Heart right ventricle (tissue), 16 donors: ENCODE results near the gene SCLT1. TPM values are rescaled to one million over a fixed set of nuclear protein-coding genes. Genes with fewer than 3 reads are reported as not detected.
"Not testable (repeated sequence)": the region's sequence is repeated elsewhere in the genome, so short reads cannot be mapped to it uniquely, and the experiment has no call there.

Experiments
- ATAC-seq, 8 donors: fragments of 200-7000 bp; cut with Tn5 transposase; one replicate each; pipeline ENCODE4 v1.9.1; 2020; ENCODE audit warnings: mild to moderate bottlenecking in 8 of 8, moderate library complexity in 8 of 8, moderate number of reproducible peaks in 1 of 8
- DNase-seq, 2 donors: peaks; one replicate each; pipeline ENCODE4 v3.0.0-alpha.2; 2020
- H3K27ac ChIP-seq, 10 donors: fragments of 200-600 bp; sonication (generic) in 2 of 10; one replicate each; pipeline versions ENCODE4 v1.5.0 to v1.8.0; 2020 to 2022; ENCODE audit warnings: mild to moderate bottlenecking in 3 of 10
- H3K27me3 ChIP-seq, 7 donors: fragments of 200-600 bp; one replicate each; pipeline ENCODE4 v1.8.0; 2021 to 2022; ENCODE audit warnings: mild to moderate bottlenecking in 2 of 7
- H3K36me3 ChIP-seq, 9 donors: fragments of 200-600 bp; sonication (generic) in 1 of 9; one replicate each; pipeline versions ENCODE4 v1.5.0 to v1.8.0; 2020 to 2022; ENCODE audit warnings: mild to moderate bottlenecking in 2 of 9
- H3K4me1 ChIP-seq, 9 donors: fragments of 200-600 bp; sonication (generic) in 1 of 9; one replicate each; pipeline versions ENCODE4 v1.5.0 to v1.8.0; 2020 to 2022; ENCODE audit warnings: mild to moderate bottlenecking in 4 of 9
- H3K4me3 ChIP-seq, 10 donors: fragments of 200-600 bp; sonication (generic) in 2 of 10; one replicate each; pipeline versions ENCODE4 v1.5.0 to v1.8.0; 2020 to 2022; ENCODE audit warnings: mild to moderate bottlenecking in 7 of 10, moderate library complexity in 2 of 10
- H3K9me3 ChIP-seq, 11 donors: fragments of 200-600 bp in 10 of 11; sonication (generic) in 2 of 11; one replicate each; pipeline versions ENCODE4 v1.5.0 to v1.8.0; 2013 to 2022; ENCODE audit warnings: mild to moderate bottlenecking in 2 of 11, control low read depth in 1 of 11, moderate library complexity in 1 of 11
- WGBS, 2 donors: extraction: QIAGEN DNeasy Blood & Tissue Kit; methylation state at CpG; one replicate each; pipeline ENCODE4 v1.1.7; 2013; ENCODE audit warnings: inconsistent platforms in 1 of 2; 5-methylcytosine and 5-hydroxymethylcytosine counted together
- intact Hi-C, 10 donors: fragments of 100-400 bp; cut with DNase I; formaldehyde crosslinking; loops; one replicate each; pipeline versions ENCODE4 v1.11.1 to v1.14.2; 2022
- polyA plus RNA-seq, 2 donors: library from polyadenylated mRNA; stranded (reverse); fragments of 200-250 nt; gene quantifications; one replicate each; pipeline ENCODE4 v1.2.3, GENCODE V29; 2013
- total RNA-seq, 10 donors: library from RNA; stranded (reverse); fragmentation: NEBNext Ultra II Directional in 3 of 10; extraction: Animal tissue kit (Norgen Biotek cat#: 25700) in 3 of 10; gene quantifications; one replicate each; pipeline versions ENCODE4 v1.2.1 to v1.2.4, GENCODE V29; 2021 to 2023
- TF ChIP-seq, protein P1 (sequence below), 9 donors: fragments of 200-600 bp; sonication (generic) in 2 of 9; IDR thresholded peaks; one replicate each; pipeline versions ENCODE4 v1.5.0 to v1.8.0; 2021 to 2022; ENCODE audit warnings: antibody characterized with exemption in 9 of 9, mild to moderate bottlenecking in 5 of 9, moderate library complexity in 1 of 9
- donor health status: Arrhythmogenic right ventricular cardiomyopathy.
- donor health status: ischemic (EF 13 %, LVEDD 7.1; RV severe dilation, severe dysfunction).
- donor health status: healthy with polysubstance abuse.
- donor health status: DM: no; HTN: yes; CAD: no.
- donor health status: DM: no; HTN: no; CAD: no.
- donor health status: ischemic (EF 25% LVEDD 6.9; RV normal size, moderate dysfunction).
- donor health status: ischemic (EF 25% LVEDD 5.7; RV mildly dilated, moderate dysfunction).
- donor health status: healthy.
- donor health status: DM: yes; HTN: yes; CAD: no.
- donor health status: Ischemic cardiomyopathy.
- donor health status: ischemic (EF 35%, LVEDD 5.7; RV mildly dilated, moderate dysfunction).
- donor health status: nonischemic (EF 11% LVEDD 7.7; RV severe dilation, severe dysfunction).
- donor health status: DM: yes; HTN: yes; CAD: no.
- donor health status: PGD.
- donor health status: ischemic (EF 29% LVEDD 5.4; RV normal size, mild dysfunction).
- donor health status: nonischemic (EF 23%, LVEDD 6.1; RV moderate dilation, normal function).

The SCLT1 gene
- total and polyA plus RNA-seq, 12 donors: 3.0 to 12.4 (median 9.9) TPM

DNA sequence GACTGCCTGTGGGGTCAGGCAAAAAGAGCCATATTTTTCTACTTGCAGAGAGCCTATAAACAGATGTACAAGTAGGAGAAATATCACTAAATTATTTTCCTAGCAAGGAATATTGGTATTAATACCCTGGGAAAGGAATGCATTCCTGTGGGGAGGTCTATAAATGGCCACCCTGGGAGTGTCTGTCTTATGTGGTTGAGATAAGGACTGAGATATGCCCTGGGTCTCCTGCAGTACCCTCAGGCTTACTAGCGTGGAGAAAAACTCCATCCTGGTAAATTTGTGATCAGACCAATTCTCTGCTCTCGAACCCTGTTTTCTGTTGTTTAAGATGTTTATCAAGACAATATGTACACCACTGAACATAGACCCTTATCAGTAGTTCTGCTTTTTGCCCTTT, 38.0 kb upstream of the SCLT1 start:
- no peaks in the 10 kb centered on the region for H3K36me3 ChIP-seq
- H3K9me3 ChIP-seq: peaks cover 0 to 13% (median 0%) of the 10 kb centered on the region in 11 donors
- no peak for ATAC-seq
- intact Hi-C loops: no loop called here
- WGBS, 2 donors: 82 to 85% methylated on average over 2 of the region's 2 CpGs
- H3K27me3 ChIP-seq: no peaks in the 10 kb centered on the region
- TF ChIP-seq, protein P1, sequence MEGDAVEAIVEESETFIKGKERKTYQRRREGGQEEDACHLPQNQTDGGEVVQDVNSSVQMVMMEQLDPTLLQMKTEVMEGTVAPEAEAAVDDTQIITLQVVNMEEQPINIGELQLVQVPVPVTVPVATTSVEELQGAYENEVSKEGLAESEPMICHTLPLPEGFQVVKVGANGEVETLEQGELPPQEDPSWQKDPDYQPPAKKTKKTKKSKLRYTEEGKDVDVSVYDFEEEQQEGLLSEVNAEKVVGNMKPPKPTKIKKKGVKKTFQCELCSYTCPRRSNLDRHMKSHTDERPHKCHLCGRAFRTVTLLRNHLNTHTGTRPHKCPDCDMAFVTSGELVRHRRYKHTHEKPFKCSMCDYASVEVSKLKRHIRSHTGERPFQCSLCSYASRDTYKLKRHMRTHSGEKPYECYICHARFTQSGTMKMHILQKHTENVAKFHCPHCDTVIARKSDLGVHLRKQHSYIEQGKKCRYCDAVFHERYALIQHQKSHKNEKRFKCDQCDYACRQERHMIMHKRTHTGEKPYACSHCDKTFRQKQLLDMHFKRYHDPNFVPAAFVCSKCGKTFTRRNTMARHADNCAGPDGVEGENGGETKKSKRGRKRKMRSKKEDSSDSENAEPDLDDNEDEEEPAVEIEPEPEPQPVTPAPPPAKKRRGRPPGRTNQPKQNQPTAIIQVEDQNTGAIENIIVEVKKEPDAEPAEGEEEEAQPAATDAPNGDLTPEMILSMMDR (IDR thresholded peaks at IDR 0.05): no peak
- no peak overlapping the region for H3K4me3 ChIP-seq
- no peak overlapping the region for H3K27ac ChIP-seq
- H3K4me1 ChIP-seq: no peaks in the 10 kb centered on the region
- DNase-seq: no peak

DNA sequence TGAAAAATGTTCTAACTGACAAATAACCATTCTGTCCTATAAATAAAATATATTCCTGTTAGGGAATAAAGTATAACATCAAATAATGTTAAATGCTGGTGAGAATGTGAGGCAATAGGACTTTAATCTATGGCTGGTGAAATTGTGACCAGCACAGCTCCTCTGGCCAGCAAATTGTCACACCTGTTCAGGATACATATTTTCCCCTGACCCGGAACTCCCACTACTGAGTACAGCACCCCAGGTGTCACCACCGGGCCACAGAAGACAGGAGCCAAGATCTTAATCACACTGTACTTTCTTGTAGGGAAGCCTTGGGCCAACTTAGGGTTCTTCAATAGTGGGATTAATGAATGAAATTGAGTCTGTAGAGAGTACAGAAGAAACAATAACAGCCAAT, 35.8 kb upstream of the SCLT1 start:
- Histone ChIP-seq H3K9me3 (peaks cover 0 to 13% (median 0%) of the 10 kb centered on the region in 11 donors), H3K27ac (no peak overlapping the region), H3K27me3 (no peaks in the 10 kb centered on the region), H3K36me3 (no peaks in the 10 kb centered on the region), H3K4me3 (no peak overlapping the region), H3K4me1 (no peaks in the 10 kb centered on the region)
- no peak for DNase-seq
- TF ChIP-seq, protein P1 (IDR thresholded peaks at IDR 0.05): no peak
- ATAC-seq: no peak
- intact Hi-C loops: no loop called here
- WGBS, 2 donors: 76 to 79% methylated on average over 2 of the region's 2 CpGs

DNA sequence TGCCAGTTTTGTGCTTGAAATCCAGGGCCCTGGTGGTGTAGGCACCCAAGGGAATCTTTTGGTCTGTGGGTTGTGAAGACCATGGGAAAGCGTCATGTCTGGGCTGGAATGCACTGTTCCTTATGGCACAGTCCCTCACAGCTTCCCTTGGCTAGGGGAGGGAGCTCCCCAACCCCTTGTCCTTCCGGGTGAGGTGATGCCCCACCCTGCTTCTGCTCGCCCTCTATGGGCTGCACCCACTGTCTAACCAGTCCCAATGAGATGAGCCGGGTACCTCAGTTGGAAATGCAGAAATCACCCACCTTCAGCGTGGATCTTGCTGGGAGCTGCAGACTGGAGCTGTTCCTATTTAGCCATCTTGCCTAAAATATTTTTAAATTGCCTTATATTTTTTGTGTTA, 33.3 kb upstream of the SCLT1 start:
- intact Hi-C loops, ATAC-seq, DNase-seq, H3K27me3 ChIP-seq, H3K27ac ChIP-seq, H3K36me3 ChIP-seq, H3K4me1 ChIP-seq, H3K4me3 ChIP-seq: not testable (repeated sequence)
- 92 to 94% methylated on average over 5 of the region's 5 CpGs for WGBS, 2 donors
- H3K9me3 ChIP-seq: peaks cover 0 to 10% (median 0%) of the 10 kb centered on the region in 11 donors

DNA sequence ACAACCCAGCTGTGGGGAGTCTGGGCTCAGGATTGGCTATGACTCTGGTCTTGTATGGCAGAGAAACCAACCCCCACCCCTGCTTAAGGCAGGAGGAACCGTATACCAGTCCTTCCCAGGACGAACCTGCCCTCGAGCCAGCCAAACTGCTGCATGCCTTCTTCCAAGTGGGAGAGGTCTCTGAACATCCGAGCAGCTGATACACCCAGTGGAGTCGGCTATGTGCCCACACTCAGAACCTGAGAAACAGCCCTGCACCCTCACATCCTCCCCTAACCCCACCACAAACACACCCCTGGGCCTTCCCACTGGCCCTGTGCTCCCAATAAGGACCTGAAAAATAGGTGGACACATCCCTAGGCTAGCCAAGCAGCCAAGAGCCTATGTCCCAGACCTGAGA, 24.4 kb upstream of the SCLT1 start:
- no peak for DNase-seq
- intact Hi-C loops: no loop called here
- WGBS, 2 donors: 93 to 96% methylated on average over 5 of the region's 5 CpGs

DNA sequence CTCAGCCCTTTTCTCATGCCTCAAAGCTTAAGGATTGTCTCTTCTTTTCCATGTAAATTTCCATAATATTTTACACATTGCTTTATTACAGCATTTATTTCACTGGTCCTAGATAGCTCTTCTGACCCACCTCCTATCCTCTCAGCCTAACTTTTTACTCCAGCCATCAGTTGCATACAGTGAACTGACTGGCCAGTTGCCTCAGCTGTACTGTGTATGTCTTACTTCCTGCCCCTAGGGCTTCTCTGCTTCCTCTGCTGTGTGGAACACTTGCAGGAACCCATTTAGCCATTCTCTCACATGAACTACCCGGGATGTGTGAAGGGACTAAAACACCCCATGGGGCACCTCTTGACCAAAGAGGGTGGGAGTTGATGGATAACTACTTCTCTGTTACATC, 20.6 kb upstream of the SCLT1 start:
- intact Hi-C loops: no loop called here
- Histone ChIP-seq H3K27me3 (no peaks in the 10 kb centered on the region), H3K9me3 (no peaks in the 10 kb centered on the region), H3K4me3 (no peak overlapping the region), H3K4me1 (peaks cover 0 to 17% (median 3%) of the 10 kb centered on the region in 9 donors), H3K36me3 (peaks cover 0 to 31% (median 0%) of the 10 kb centered on the region in 9 donors), H3K27ac (no peak overlapping the region)
- ATAC-seq (no peak), DNase-seq (no peak)
- 72 to 79% methylated on average over 1 of the region's 1 CpG for WGBS, 2 donors
- TF ChIP-seq, protein P1 (IDR thresholded peaks at IDR 0.05): no peak

More for the DNA sequence above, 24.4 kb upstream of the SCLT1 start:
- Histone ChIP-seq H3K9me3 (no peaks in the 10 kb centered on the region), H3K4me1 (no peaks in the 10 kb centered on the region), H3K4me3 (no peak overlapping the region), H3K36me3 (no peaks in the 10 kb centered on the region), H3K27ac (no peak overlapping the region), H3K27me3 (no peaks in the 10 kb centered on the region)
- ATAC-seq: peak in 1 of 8 donors; percentile 25
- TF ChIP-seq, protein P1 (IDR thresholded peaks at IDR 0.05): no peak
